Peyer's patch (tissue), 4 donors: ENCODE results near the gene STAT4. TPM values are rescaled to one million over a fixed set of nuclear protein-coding genes. Genes with fewer than 3 reads are reported as not detected.

ENCODE experiments used
- DNase-seq, 3 donors: peaks; one replicate each; pipeline ENCODE4 v3.0.0-alpha.2; 2017 to 2019
- H3K27ac ChIP-seq, 4 donors: fragments of 200-600 bp; sonication (generic); one replicate each; pipeline ENCODE4 v1.5.1; 2016 to 2019
- H3K27me3 ChIP-seq, 2 donors: fragments of 200-600 bp; sonication (generic); one replicate each; pipeline ENCODE4 v1.5.1; 2019
- H3K36me3 ChIP-seq, 3 donors: fragments of 200-600 bp; sonication (generic); one replicate each; pipeline ENCODE4 v1.5.1; 2016 to 2019
- H3K4me1 ChIP-seq, 4 donors: fragments of 200-600 bp; sonication (generic); one replicate each; pipeline ENCODE4 v1.5.1; 2016 to 2019
- H3K4me3 ChIP-seq, 4 donors: fragments of 200-600 bp; sonication (generic); 1 replicate in 3 of 4; 2 replicates in 1 of 4; pipeline ENCODE4 v1.5.1; 2016 to 2019; ENCODE audit warnings: mild to moderate bottlenecking in 1 of 4
- H3K9me3 ChIP-seq, 4 donors: fragments of 200-600 bp; sonication (generic); one replicate each; pipeline ENCODE4 v1.5.1; 2016 to 2019; ENCODE audit warnings: mild to moderate bottlenecking in 1 of 4
- POLR2A ChIP-seq, 2 donors: fragments of 450-650 bp; IDR thresholded peaks; one replicate each; pipeline ENCODE4 v1.5.1; 2017; ENCODE audit warnings: antibody characterized with exemption in 2 of 2, mild to moderate bottlenecking in 2 of 2, moderate library complexity in 2 of 2
- total RNA-seq, 4 donors: library from RNA; depleted of rRNA; stranded (reverse); fragments of >200 nt; gene quantifications; one replicate each; pipeline ENCODE4 v1.1.0, GENCODE V29; 2016
- TF ChIP-seq, protein P1 (sequence below), 6 experiments: fragments of 450-650 bp in 4 of 6; fragments of 200-600 bp in 2 of 6; sonication (generic) in 1 of 6; IDR thresholded peaks; one replicate each; pipeline ENCODE4 v1.5.1; 2017 to 2019; ENCODE audit warnings: antibody characterized with exemption in 6 of 6, mild to moderate bottlenecking in 3 of 6, moderate library complexity in 1 of 6

The STAT4 gene
- total RNA-seq, 4 donors from 2014 or later, result 5.0 to 18.2 (median 5.9) TPM

DNA sequence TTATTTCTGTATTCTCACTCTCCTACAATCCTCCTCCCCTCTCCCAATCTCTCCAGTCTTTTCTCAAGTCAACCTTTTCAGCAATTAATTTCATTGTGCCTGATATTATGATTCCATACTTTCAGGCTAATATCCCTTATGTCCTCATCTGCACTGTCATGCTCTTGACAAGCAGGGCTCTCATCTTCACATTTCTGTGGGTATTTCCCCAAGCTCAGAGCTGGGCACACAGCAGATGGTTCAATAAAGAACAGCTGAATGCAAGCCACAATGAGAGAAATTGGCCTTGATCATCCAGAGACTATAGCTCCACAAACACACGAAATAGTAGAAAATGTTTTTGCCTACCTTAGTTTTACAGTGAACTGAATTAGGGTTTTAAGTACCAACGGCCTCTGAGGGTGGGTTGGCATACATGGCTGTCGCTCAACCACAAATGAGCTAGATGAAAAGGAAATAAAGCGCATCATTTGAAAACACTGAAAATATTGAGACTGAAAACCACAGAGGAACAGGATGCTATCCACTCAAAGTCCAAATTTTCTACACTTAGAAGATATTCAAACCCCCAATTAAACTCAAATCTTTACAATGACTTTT, 89.3 kb downstream of the STAT4 start:
- TF ChIP-seq POLR2A (IDR thresholded peaks at IDR 0.05), result no peak
- TF ChIP-seq, protein P1, sequence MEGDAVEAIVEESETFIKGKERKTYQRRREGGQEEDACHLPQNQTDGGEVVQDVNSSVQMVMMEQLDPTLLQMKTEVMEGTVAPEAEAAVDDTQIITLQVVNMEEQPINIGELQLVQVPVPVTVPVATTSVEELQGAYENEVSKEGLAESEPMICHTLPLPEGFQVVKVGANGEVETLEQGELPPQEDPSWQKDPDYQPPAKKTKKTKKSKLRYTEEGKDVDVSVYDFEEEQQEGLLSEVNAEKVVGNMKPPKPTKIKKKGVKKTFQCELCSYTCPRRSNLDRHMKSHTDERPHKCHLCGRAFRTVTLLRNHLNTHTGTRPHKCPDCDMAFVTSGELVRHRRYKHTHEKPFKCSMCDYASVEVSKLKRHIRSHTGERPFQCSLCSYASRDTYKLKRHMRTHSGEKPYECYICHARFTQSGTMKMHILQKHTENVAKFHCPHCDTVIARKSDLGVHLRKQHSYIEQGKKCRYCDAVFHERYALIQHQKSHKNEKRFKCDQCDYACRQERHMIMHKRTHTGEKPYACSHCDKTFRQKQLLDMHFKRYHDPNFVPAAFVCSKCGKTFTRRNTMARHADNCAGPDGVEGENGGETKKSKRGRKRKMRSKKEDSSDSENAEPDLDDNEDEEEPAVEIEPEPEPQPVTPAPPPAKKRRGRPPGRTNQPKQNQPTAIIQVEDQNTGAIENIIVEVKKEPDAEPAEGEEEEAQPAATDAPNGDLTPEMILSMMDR (IDR thresholded peaks at IDR 0.05), result no peak
- Histone ChIP-seq H3K4me3 (no peak overlapping the region), H3K9me3 (no peaks in the 10 kb centered on the region), H3K27ac (peak overlapping the region in 1 of 4 donors; percentile 17), H3K27me3 (no peaks in the 10 kb centered on the region), H3K36me3 (no peaks in the 10 kb centered on the region), H3K4me1 (no peaks in the 10 kb centered on the region)
- no peak for DNase-seq

DNA sequence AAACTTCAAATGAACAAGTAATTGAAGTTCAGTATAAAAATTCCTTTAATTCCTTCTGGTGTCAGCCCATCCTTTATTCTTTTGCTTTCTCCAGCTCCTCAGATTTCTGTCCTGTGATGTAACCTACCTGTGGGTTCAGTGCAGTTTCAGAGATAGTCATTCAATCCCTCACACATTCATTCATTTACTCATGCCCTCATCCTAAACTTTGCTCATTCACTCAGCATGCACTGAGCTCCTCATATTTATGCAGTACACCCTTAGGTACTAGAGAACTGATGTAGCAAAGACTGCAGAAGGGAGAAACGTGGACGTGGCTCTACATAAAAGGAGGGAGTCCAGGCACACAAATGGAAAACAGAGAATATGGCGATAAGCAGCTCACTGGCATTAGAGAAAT, 91.5 kb downstream of the STAT4 start:
- TF ChIP-seq, protein P1 (IDR thresholded peaks at IDR 0.05), result no peak
- TF ChIP-seq POLR2A (IDR thresholded peaks at IDR 0.05), result no peak
- Histone ChIP-seq H3K4me3 (no peak overlapping the region), H3K36me3 (no peaks in the 10 kb centered on the region), H3K4me1 (no peaks in the 10 kb centered on the region), H3K9me3 (no peaks in the 10 kb centered on the region), H3K27ac (no peak overlapping the region), H3K27me3 (no peaks in the 10 kb centered on the region)
- no peak for DNase-seq

DNA sequence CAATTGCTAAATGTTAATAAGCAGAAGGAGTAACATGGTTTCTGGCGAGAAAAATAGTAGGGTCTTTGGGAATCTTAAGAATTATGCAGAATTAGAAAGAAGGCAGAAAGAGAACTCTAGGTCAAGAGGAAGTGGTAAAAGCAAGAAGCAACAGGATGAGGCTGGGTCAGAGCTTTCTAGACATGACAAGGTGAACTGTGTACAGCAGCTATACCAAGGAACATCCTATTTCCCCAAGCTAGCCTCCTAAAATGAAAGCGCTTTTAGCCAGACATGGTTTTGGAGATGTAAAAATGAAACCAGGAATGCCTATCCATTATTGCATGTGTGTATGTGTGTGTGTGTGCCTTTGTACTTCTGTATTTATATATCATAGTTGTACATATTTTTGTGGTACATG, 94.6 kb downstream of the STAT4 start:
- TF ChIP-seq, protein P1 (IDR thresholded peaks at IDR 0.05), result no peak
- no peak for TF ChIP-seq POLR2A (IDR thresholded peaks at IDR 0.05)
- no peaks in the 10 kb centered on the region for H3K9me3 ChIP-seq
- H3K27ac ChIP-seq, result no peak overlapping the region
- peaks cover 0 to 8% (median 0%) of the 10 kb centered on the region in 4 donors for H3K4me1 ChIP-seq
- no peaks in the 10 kb centered on the region for H3K36me3 ChIP-seq
- no peaks in the 10 kb centered on the region for H3K27me3 ChIP-seq
- no peak overlapping the region for H3K4me3 ChIP-seq
- no peak for DNase-seq

DNA sequence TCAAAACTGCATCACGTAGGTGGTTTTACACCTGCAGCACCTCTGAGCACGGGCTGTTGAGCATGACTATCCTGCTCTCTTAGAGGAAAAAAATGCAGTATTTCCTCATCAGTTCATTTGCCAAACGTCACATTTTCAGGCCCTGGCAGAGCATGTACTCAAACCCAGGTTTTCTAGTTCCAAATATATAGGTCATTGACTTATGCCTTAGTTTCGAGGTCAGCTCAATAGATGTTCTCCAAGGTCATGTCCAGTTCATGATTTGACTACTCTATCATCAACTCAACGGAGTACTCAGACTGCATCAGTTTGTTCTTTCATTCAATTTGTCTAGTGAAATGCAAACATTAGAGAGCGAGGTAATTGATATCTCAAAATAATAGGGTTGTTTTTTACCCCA, 97.5 kb downstream of the STAT4 start:
- no peak overlapping the region for H3K27ac ChIP-seq
- H3K27me3 ChIP-seq, result no peaks in the 10 kb centered on the region
- no peak for DNase-seq
- peaks cover 0 to 8% (median 0%) of the 10 kb centered on the region in 4 donors for H3K4me1 ChIP-seq
- H3K4me3 ChIP-seq, result no peak overlapping the region
- no peak for TF ChIP-seq POLR2A (IDR thresholded peaks at IDR 0.05)
- TF ChIP-seq, protein P1 (IDR thresholded peaks at IDR 0.05), result no peak
- no peaks in the 10 kb centered on the region for H3K9me3 ChIP-seq
- no peaks in the 10 kb centered on the region for H3K36me3 ChIP-seq

DNA sequence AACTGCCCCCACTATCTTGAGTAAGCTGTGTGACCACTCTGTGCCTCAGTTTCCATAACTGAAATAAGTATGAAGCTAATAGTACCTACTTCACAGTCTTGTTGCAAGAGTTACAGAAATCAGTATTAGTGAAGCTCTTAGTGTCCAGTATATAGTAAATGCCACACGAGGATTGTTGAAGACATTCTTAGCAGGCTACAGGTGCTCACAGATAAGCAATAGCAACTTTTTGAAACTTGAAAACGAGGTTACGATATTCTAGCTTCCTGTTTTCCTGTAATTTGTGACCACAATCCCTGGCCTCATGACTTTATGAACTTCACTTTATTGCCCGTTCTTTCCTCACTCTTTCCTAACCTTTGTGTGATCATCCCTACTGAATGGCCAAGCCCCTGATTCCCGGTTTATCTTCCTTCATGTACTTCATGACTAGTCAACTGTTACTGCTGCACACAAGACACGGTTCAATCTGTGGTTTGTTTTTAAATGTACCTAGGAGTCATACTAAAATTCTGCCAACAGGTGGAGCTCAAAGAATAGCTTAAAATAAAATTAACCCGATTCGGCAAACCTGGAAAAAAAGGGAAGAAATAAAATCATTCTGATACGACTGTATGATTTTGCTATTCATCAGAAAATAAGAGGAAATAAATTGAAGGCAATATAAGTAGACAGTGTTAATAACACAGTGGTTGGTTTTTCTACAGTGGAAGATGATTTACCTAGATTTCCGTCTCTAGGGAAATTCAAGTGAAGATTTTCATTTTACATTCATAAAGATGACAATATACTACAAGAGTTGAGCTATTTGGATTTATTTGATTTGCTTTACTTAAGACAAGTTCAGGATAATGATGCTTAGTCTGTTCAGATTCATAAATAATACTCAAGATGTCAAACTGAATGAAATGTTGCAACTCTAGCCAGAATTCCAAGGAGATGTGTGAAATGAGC, 98.7 kb downstream of the STAT4 start:
- TF ChIP-seq, protein P1 (IDR thresholded peaks at IDR 0.05), result peak; percentile 40 to 81 (median 72)
- TF ChIP-seq POLR2A (IDR thresholded peaks at IDR 0.05), result no peak
- Histone ChIP-seq H3K4me3 (no peak overlapping the region), H3K4me1 (peaks cover 0 to 8% (median 0%) of the 10 kb centered on the region in 4 donors), H3K27ac (no peak overlapping the region), H3K27me3 (no peaks in the 10 kb centered on the region), H3K36me3 (no peaks in the 10 kb centered on the region), H3K9me3 (no peaks in the 10 kb centered on the region)
- DNase-seq, result no peak
